K562 (cell line): ENCODE data around the gene CABP7. TPM values are rescaled to one million over a fixed set of nuclear protein-coding genes. Genes with fewer than 3 reads are reported as not detected.

Experiments used
- ATAC-seq: fragments of 200-7000 bp; cut with Tn5 transposase; 3 replicates; pipeline ENCODE4 v1.9.1; 2020; ENCODE audit warnings: moderate library complexity
- Bru-seq: library from RNA; stranded (reverse); fragments of 400-500 nt; gene quantifications from one replicate; lab custom pipeline; 2021; lab: Mats Ljungman, UMichigan
- BruChase-seq, 2 experiments: library from RNA; stranded (reverse); fragments of 400-500 nt; gene quantifications; one replicate each; lab custom pipeline; 2021; lab: Mats Ljungman, UMichigan
- BruUV-seq: library from RNA; stranded (reverse); fragments of 400-500 nt; replicated peaks from 2 replicates; lab custom pipeline; 2021; lab: Mats Ljungman, UMichigan
- CTCF ChIA-PET: fragments of 300-600 bp; formaldehyde crosslinking; extraction: SDS; loops from one replicate; lab custom pipeline; 2021; ENCODE audit warnings: low intra/inter-chr PET ratio; lab: Yijun Ruan, JAX
- POLR2A ChIA-PET: fragments of 300-600, 350-650 bp; sonication (Branson Sonifier 250); formaldehyde crosslinking; extraction: SDS; loops from one replicate; lab custom pipeline; 2021; ENCODE audit warnings: antibody characterized with exemption, inconsistent platforms; lab: Yijun Ruan, JAX
- DNase-seq, 4 experiments: peaks; one replicate each; pipeline versions ENCODE4 v3.0.0 to v3.0.0-alpha.2; 2011 to 2018; ENCODE audit warnings: low spot score in 3 of 4, mixed read lengths in 3 of 4; ENCODE audit errors: extremely low read depth in 1 of 4
- FAIRE-seq: peaks from 2 replicates; lab custom pipeline; 2011; peaks lifted over from hg19 to GRCh38; lab: Jason Lieb, UNC
- H2AFZ ChIP-seq: 2 replicates; pipeline ENCODE4 v1.6.0; 2011; ENCODE audit warnings: low read depth, low read length, control low read depth, inconsistent platforms
- H3K27ac ChIP-seq: fragments of 200-600 bp; 3 replicates; pipeline ENCODE4 v1.8.0; 2011; ENCODE audit warnings: low read depth, mild to moderate bottlenecking, control low read depth, inconsistent platforms, low read length, moderate library complexity, mixed read lengths; ENCODE audit errors: extremely low read depth
- H3K27me3 ChIP-seq, 2 experiments: fragments of 300-600 bp in 1 of 2; 2 replicates in 1 of 2; 3 replicates in 1 of 2; pipeline versions ENCODE4 v1.6.0 to v1.8.0; 2011; ENCODE audit warnings: inconsistent platforms in 2 of 2, low read length in 2 of 2, mild to moderate bottlenecking in 1 of 2, mixed read lengths in 1 of 2, moderate library complexity in 1 of 2; ENCODE audit not compliant: control insufficient read depth in 2 of 2, insufficient read depth in 2 of 2
- H3K36me3 ChIP-seq: fragments of 300-600 bp; 3 replicates; pipeline ENCODE4 v1.8.0; 2011; ENCODE audit warnings: mild to moderate bottlenecking, low read length, inconsistent platforms; ENCODE audit not compliant: control insufficient read depth, insufficient read depth
- H3K4me1 ChIP-seq, 2 experiments: fragments of 200-600 bp in 1 of 2; replicated peaks in 1 of 2; 2 replicates in 1 of 2; 3 replicates in 1 of 2; pipeline versions ENCODE4 v1.5.1 to v1.8.0; 2011; ENCODE audit warnings: inconsistent platforms in 2 of 2, low read length in 2 of 2, mild to moderate bottlenecking in 1 of 2, mixed read lengths in 1 of 2, moderate library complexity in 1 of 2; ENCODE audit not compliant: control insufficient read depth in 2 of 2, insufficient read depth in 2 of 2
- H3K4me2 ChIP-seq: 2 replicates; pipeline ENCODE4 v1.6.1; 2011; ENCODE audit warnings: low read length, control low read depth, inconsistent platforms, mixed read lengths; ENCODE audit not compliant: insufficient read depth
- H3K4me3 ChIP-seq: fragments of 200-600 bp; sonication (generic), shearing (Covaris generic); 2 replicates; pipeline ENCODE4 v1.5.1; 2016; ENCODE audit warnings: control low read depth, inconsistent platforms
- H3K79me2 ChIP-seq: fragments of 200-600 bp; 3 replicates; pipeline ENCODE4 v1.8.0; 2011; ENCODE audit warnings: low read length, inconsistent platforms; ENCODE audit not compliant: control insufficient read depth, insufficient read depth
- H3K9ac ChIP-seq, 2 experiments: 2 replicates each; pipeline versions ENCODE4 v1.6.0 to v1.6.1; 2011; ENCODE audit warnings: low read depth in 2 of 2, low read length in 2 of 2, control low read depth in 1 of 2, inconsistent platforms in 1 of 2, mild to moderate bottlenecking in 1 of 2, mixed read lengths in 1 of 2; ENCODE audit not compliant: insufficient read depth in 1 of 2
- H3K9me1 ChIP-seq: one replicate; pipeline ENCODE4 v1.6.0; 2011; ENCODE audit warnings: inconsistent platforms, mild to moderate bottlenecking, low read length, moderate library complexity; ENCODE audit not compliant: control insufficient read depth, insufficient read depth
- H3K9me3 ChIP-seq: replicated peaks from 2 replicates; pipeline ENCODE4 v1.5.1; 2011; ENCODE audit warnings: low read depth, low read length, inconsistent platforms; ENCODE audit not compliant: control insufficient read depth, insufficient read depth
- H4K20me1 ChIP-seq: replicated peaks from 2 replicates; pipeline ENCODE4 v1.6.1; 2011; ENCODE audit warnings: low read length, inconsistent platforms, mixed read lengths; ENCODE audit not compliant: control insufficient read depth, insufficient read depth
- HSF4 ChIP-seq: fragments of 250-450 bp; sonication (Bioruptor Pico); IDR thresholded peaks from 2 replicates; pipeline ENCODE4 v2.1.2; 2022; ENCODE audit warnings: mild to moderate bottlenecking, moderate library complexity, borderline replicate concordance
- POLR2A ChIP-seq: fragments of 450-650 bp; conservative IDR thresholded peaks from 2 replicates; pipeline ENCODE4 v1.6.1; 2016
- SNIP1 ChIP-seq: fragments of 450-650 bp; IDR thresholded peaks from 2 replicates; pipeline ENCODE4 v1.7.1; 2017; ENCODE audit warnings: low read depth, mild to moderate bottlenecking
- WGBS: fragments of 100-300 bp; shearing (Covaris generic); methylation state at CpG from one replicate; pipeline ENCODE4 v1.1.6; 2016; ENCODE audit warnings: low coverage, mixed read lengths; ENCODE audit not compliant: insufficient coverage; ENCODE audit errors: missing lambda C conversion rate; 5-methylcytosine and 5-hydroxymethylcytosine counted together
- in situ Hi-C: fragments of 300-500 bp; cut with MboI; formaldehyde crosslinking; loops from 4 replicates; pipeline ENCODE4 v1.15.0; 2018; ENCODE audit warnings: inconsistent platforms, mixed read lengths
- intact Hi-C: fragments of 100-400 bp; cut with micrococcal nuclease; formaldehyde crosslinking; loops from 2 replicates; pipeline ENCODE4 v1.14.2; 2022
- long read RNA-seq, 3 experiments: library from polyadenylated mRNA in 2 of 3; library from RNA in 1 of 3; unstranded in 2 of 3; stranded (forward) in 1 of 3; transcript quantifications; one replicate each; pipeline ENCODE4 v2.0.0, GENCODE V29; 2019 to 2022
- polyA minus RNA-seq, 3 experiments: library from RNA; depleted of rRNA, polyadenylated mRNA; stranded (reverse); fragments of >200 nt; gene quantifications; 2 replicates each; pipeline ENCODE4 v1.2.3, GENCODE V29; 2011
- polyA plus RNA-seq, 8 experiments: library from polyadenylated mRNA; depleted of rRNA in 4 of 8; stranded (reverse) in 5 of 8; unstranded in 3 of 8; fragments of >200 nt; fragmentation: Nextera tagmentation in 2 of 8; fragmentation: Illumina TruSeq in 1 of 8; extraction: Ambion mirVana in 2 of 8; extraction: Trizol in 1 of 8; gene quantifications; 2 replicates each; pipeline versions ENCODE4 v1.2.1 to v1.2.3, GENCODE V29; 2011 to 2014; ENCODE audit warnings: inconsistent platforms in 1 of 8, missing spikeins in 1 of 8
- total RNA-seq, 7 experiments: library from RNA; depleted of rRNA in 6 of 7; stranded (reverse); fragments of >200 nt in 6 of 7; fragmentation: Illumina TruSeq in 2 of 7; extraction: Trizol in 2 of 7; gene quantifications; 2 replicates each; pipeline versions ENCODE4 v1.2.1 to v1.2.3, GENCODE V29; 2011 to 2021; ENCODE audit warnings: low replicate concordance in 1 of 7
- TF ChIP-seq, protein P1 (sequence below): fragments of 250-450 bp; sonication (Bioruptor Pico); IDR thresholded peaks from 2 replicates; pipeline ENCODE4 v1.5.0; 2021; ENCODE audit warnings: mild to moderate bottlenecking, borderline replicate concordance

The CABP7 gene
- not detected in 2 replicates for total RNA-seq (2011; cell fraction: chromatin; rRNA removed; ENCODE audit: low replicate concordance)
- total RNA-seq (2011; cell fraction: nucleolus; rRNA removed): not detected in 2 replicates
- total RNA-seq (2011; cell fraction: nucleoplasm; rRNA removed): not detected in 2 replicates
- total RNA-seq (2014; rRNA removed) (not detected in 2 replicates), total RNA-seq (2014; rRNA removed; fragmentation: Illumina TruSeq; extraction: Trizol) (not detected in 2 replicates), total RNA-seq (2015; rRNA removed; fragmentation: Illumina TruSeq; extraction: Trizol) (not detected in 2 replicates), total RNA-seq (2021) (not detected in 2 replicates), polyA plus RNA-seq (2011; rRNA removed) (not detected in 2 replicates), polyA plus RNA-seq (2014; fragmentation: Illumina TruSeq; extraction: Trizol) (not detected in 2 replicates), polyA plus RNA-seq (2014; fragmentation: Nextera tagmentation; extraction: Ambion mirVana) (not detected), polyA plus RNA-seq (2014; rRNA removed) (not detected in 2 replicates), polyA minus RNA-seq (2011; rRNA and poly(A)+ RNA removed) (not detected in 2 replicates), Bru-seq, nascent RNA (percentile 8 among the genes with signal in this experiment), BruChase-seq, experiment 1, labeled RNA remaining after a 2-hour chase (percentile 17 among the genes with signal in this experiment), BruChase-seq, experiment 2, labeled RNA remaining after a 6-hour chase (percentile 8 among the genes with signal in this experiment)
- polyA plus RNA-seq (2011; cell fraction: cytosol; rRNA removed): 0.01 TPM in 1 of 2 replicates, not detected in the other
- polyA plus RNA-seq (2011; cell fraction: nucleus; rRNA removed): 0.06 TPM in 1 of 2 replicates, not detected in the other
- 0.05 TPM in 1 of 2 replicates, not detected in the other for polyA plus RNA-seq (2012)
- not detected in 2 replicates for polyA minus RNA-seq (2011; cell fraction: cytosol; rRNA and poly(A)+ RNA removed)
- polyA minus RNA-seq (2011; cell fraction: nucleus; rRNA and poly(A)+ RNA removed): not detected in 2 replicates
- long read RNA-seq, experiment 1: 0 reads
- long read RNA-seq, experiment 2: 0 reads
- long read RNA-seq, experiment 3: 0 reads

GRCh38 chr22:29719899-29720645 lies at the start of gene CABP7:
Gene CABP7, plus strand, starts transcription at chr22:29720003. Its CDS starts 422 bp downstream, at chr22:29720425.
- no peak for FAIRE-seq

More at GRCh38 chr22:29719899-29720645, at the start of gene CABP7:
- CTCF ChIA-PET: interaction anchor here (0.5 kb wide), 1 partner anchor 211 kb away, joined by 8 read pairs; no protein-coding TSS in a partner anchor
- H2AFZ ChIP-seq: no peak within 1 kb of the TSS
- in situ Hi-C loops: no loop called here
- peaks cover 0 to 33% of the 10 kb centered on the region in 2 experiments; a peak in 2 of 5 replicates for H3K4me1 ChIP-seq
- WGBS: 9% methylated on average over 18 of the region's 115 CpGs
- no peaks in the 10 kb centered on the region for H3K9me3 ChIP-seq
- peaks cover 16% of the 10 kb centered on the region; the same call in 1 of the 2 replicates for H4K20me1 ChIP-seq
- no TSS peak for BruUV-seq
- no peak for ATAC-seq
- no peak within 1 kb of the TSS for H3K4me3 ChIP-seq
- POLR2A ChIA-PET: no interaction called here
- H3K36me3 ChIP-seq: no peaks in the 10 kb centered on the region
- no peak within 1 kb of the TSS for H3K9ac ChIP-seq
- H3K27ac ChIP-seq: no peak within 1 kb of the TSS
- H3K4me2 ChIP-seq: no peak within 1 kb of the TSS
- no peak for TF ChIP-seq POLR2A
- no peak for TF ChIP-seq HSF4 (CRISPR knock-in tag)
- TF ChIP-seq, protein P1, sequence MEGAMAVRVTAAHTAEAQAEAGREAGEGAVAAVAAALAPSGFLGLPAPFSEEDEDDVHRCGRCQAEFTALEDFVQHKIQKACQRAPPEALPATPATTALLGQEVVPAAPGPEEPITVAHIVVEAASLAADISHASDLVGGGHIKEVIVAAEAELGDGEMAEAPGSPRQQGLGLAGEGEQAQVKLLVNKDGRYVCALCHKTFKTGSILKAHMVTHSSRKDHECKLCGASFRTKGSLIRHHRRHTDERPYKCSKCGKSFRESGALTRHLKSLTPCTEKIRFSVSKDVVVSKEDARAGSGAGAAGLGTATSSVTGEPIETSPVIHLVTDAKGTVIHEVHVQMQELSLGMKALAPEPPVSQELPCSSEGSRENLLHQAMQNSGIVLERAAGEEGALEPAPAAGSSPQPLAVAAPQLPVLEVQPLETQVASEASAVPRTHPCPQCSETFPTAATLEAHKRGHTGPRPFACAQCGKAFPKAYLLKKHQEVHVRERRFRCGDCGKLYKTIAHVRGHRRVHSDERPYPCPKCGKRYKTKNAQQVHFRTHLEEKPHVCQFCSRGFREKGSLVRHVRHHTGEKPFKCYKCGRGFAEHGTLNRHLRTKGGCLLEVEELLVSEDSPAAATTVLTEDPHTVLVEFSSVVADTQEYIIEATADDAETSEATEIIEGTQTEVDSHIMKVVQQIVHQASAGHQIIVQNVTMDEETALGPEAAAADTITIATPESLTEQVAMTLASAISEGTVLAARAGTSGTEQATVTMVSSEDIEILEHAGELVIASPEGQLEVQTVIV: no peak
- no peak for TF ChIP-seq SNIP1
- no peaks in the 10 kb centered on the region for H3K79me2 ChIP-seq
- intact Hi-C loops: no loop called here
- H3K9me1 ChIP-seq: peaks cover 5% of the 10 kb centered on the region
- peak in 2 of 4 experiments; percentile 44 to 55 for DNase-seq
- H3K27me3 ChIP-seq: peaks cover 0 to 33% of the 10 kb centered on the region in 2 experiments; a peak in 2 of 5 replicates
